ENCODE data around the gene MZF1.

Gene MZF1

GRCh38 chr19:58514564-58515022 is 58.5 kb downstream of the MZF1 start:
- no peak for DNase-seq (ENCODE audit: low read depth in 1 of 2, low spot score in 1 of 2)

GRCh38 chr19:58513694-58514563 is 59.2 kb downstream of the MZF1 start:
- DNase-seq (ENCODE audit: low read depth in 1 of 2, low spot score in 1 of 2) = peak; percentile 90 to 92

GRCh38 chr19:58513213-58513693 is 59.9 kb downstream of the MZF1 start:
- DNase-seq (ENCODE audit: low read depth in 1 of 2, low spot score in 1 of 2) = no peak
